H1 (cell line): ENCODE measurements around the gene GMCL1. TPM values are rescaled to one million over a fixed set of nuclear protein-coding genes. Genes with fewer than 3 reads are reported as not detected.

Source experiments
- CTCF ChIA-PET: fragments of 300-600 bp; sonication (Branson Sonifier 250); formaldehyde crosslinking; loops from one replicate; lab custom pipeline; 2021; ENCODE audit not compliant: partially characterized antibody; lab: Charles Lee
- POLR2A ChIA-PET: fragments of 300-600 bp; sonication (Branson Sonifier 250); formaldehyde crosslinking; loops from one replicate; lab custom pipeline; 2021; ENCODE audit warnings: inconsistent platforms; ENCODE audit not compliant: partially characterized antibody; lab: Charles Lee
- DNase-seq, 2 experiments: peaks; one replicate each; pipeline versions ENCODE4 v3.0.0 to v3.0.0-alpha.2; 2010 to 2022; ENCODE audit warnings: low spot score in 2 of 2, low read depth in 1 of 2, mixed read lengths in 1 of 2
- FAIRE-seq: peaks from 2 replicates; lab custom pipeline; 2011; peaks lifted over from hg19 to GRCh38; lab: Jason Lieb, UNC
- H2AFZ ChIP-seq: 2 replicates; pipeline ENCODE4 v1.8.1; 2012; ENCODE audit warnings: low read length, inconsistent platforms
- H2AK5ac ChIP-seq: 2 replicates; pipeline ENCODE4 v1.6.1; 2013; ENCODE audit warnings: low read depth, low read length
- H2BK120ac ChIP-seq: replicated peaks from 2 replicates; pipeline ENCODE3; 2013; ENCODE audit warnings: low read depth, low read length, inconsistent platforms
- H2BK12ac ChIP-seq: 2 replicates; pipeline ENCODE4 v1.6.1; 2013; ENCODE audit warnings: low read depth, low read length
- H2BK15ac ChIP-seq: 2 replicates; pipeline ENCODE4 v1.6.1; 2013; ENCODE audit warnings: low read length
- H2BK20ac ChIP-seq: 2 replicates; pipeline ENCODE4 v1.6.1; 2013; ENCODE audit warnings: low read length
- H2BK5ac ChIP-seq: 2 replicates; pipeline ENCODE4 v1.6.1; 2013; ENCODE audit warnings: low read depth, low read length
- H3K14ac ChIP-seq: 2 replicates; pipeline ENCODE4 v1.6.1; 2013; ENCODE audit warnings: inconsistent platforms; ENCODE audit not compliant: insufficient read length
- H3K18ac ChIP-seq: 2 replicates; pipeline ENCODE4 v1.6.1; 2013; ENCODE audit warnings: low read length; ENCODE audit errors: extremely low read depth
- H3K23ac ChIP-seq: 2 replicates; pipeline ENCODE4 v1.6.1; 2013; ENCODE audit warnings: inconsistent platforms; ENCODE audit not compliant: insufficient read length
- H3K23me2 ChIP-seq: 2 replicates; pipeline ENCODE4 v1.6.1; 2013; ENCODE audit warnings: low read depth, low read length
- H3K27ac ChIP-seq: 2 replicates; pipeline ENCODE4 v1.6.1; 2011; ENCODE audit warnings: low read depth, low read length, inconsistent platforms
- H3K27me3 ChIP-seq, 4 experiments: replicated peaks in 1 of 4; 1 replicate in 1 of 4; 2 replicates in 3 of 4; pipeline versions ENCODE4 v1.6.1 to v1.8.1; 2011 to 2013; ENCODE audit warnings: low read length in 3 of 4, mild to moderate bottlenecking in 3 of 4, inconsistent platforms in 2 of 4, mixed read lengths in 2 of 4, moderate library complexity in 1 of 4; ENCODE audit not compliant: control insufficient read depth in 3 of 4, insufficient read depth in 3 of 4; ENCODE audit errors: extremely low read depth in 1 of 4
- H3K36me3 ChIP-seq, 4 experiments: 2 replicates each; pipeline versions ENCODE4 v1.6.1 to v1.8.1; 2011 to 2013; ENCODE audit warnings: mild to moderate bottlenecking in 4 of 4, low read length in 3 of 4, moderate library complexity in 2 of 4, control low read depth in 1 of 4, inconsistent platforms in 1 of 4; ENCODE audit not compliant: insufficient read depth in 4 of 4, control insufficient read depth in 2 of 4
- H3K4ac ChIP-seq: replicated peaks from 2 replicates; pipeline ENCODE3; 2013; ENCODE audit warnings: low read length, low read depth, mixed read lengths, inconsistent platforms; ENCODE audit not compliant: insufficient read length
- H3K4me1 ChIP-seq, 4 experiments: replicated peaks in 1 of 4; 1 replicate in 1 of 4; 2 replicates in 3 of 4; pipeline versions ENCODE4 v1.6.1 to v1.8.1; 2011 to 2013; ENCODE audit warnings: low read length in 3 of 4, inconsistent platforms in 2 of 4, mixed read lengths in 1 of 4; ENCODE audit not compliant: insufficient read depth in 4 of 4, control insufficient read depth in 3 of 4
- H3K4me2 ChIP-seq, 2 experiments: 2 replicates each; pipeline versions ENCODE4 v1.6.1 to v1.8.1; 2011 to 2013; ENCODE audit warnings: low read depth in 2 of 2, low read length in 2 of 2, control low read depth in 1 of 2, inconsistent platforms in 1 of 2, mild to moderate bottlenecking in 1 of 2; ENCODE audit not compliant: insufficient read depth in 1 of 2
- H3K4me3 ChIP-seq, 4 experiments: fragments of 200-600, 300-600 bp in 1 of 4; sonication (generic), shearing (Covaris generic), sonication (Bioruptor Twin) in 1 of 4; 2 replicates each; pipeline versions ENCODE4 v1.5.1 to v1.8.1; 2011 to 2016; ENCODE audit warnings: low read length in 4 of 4, low read depth in 3 of 4, control low read depth in 2 of 4, inconsistent platforms in 2 of 4, mild to moderate bottlenecking in 2 of 4, mixed read lengths in 1 of 4, moderate library complexity in 1 of 4; ENCODE audit not compliant: insufficient read depth in 2 of 4; ENCODE audit errors: extremely low read depth in 1 of 4
- H3K56ac ChIP-seq: replicated peaks from 2 replicates; pipeline ENCODE3; 2013; ENCODE audit warnings: low read depth, mild to moderate bottlenecking, mixed read lengths, low read length, inconsistent platforms; ENCODE audit not compliant: insufficient read length
- H3K79me1 ChIP-seq: 2 replicates; pipeline ENCODE4 v1.6.1; 2013; ENCODE audit warnings: low read depth, low read length, control low read depth
- H3K79me2 ChIP-seq, 2 experiments: 2 replicates each; pipeline versions ENCODE4 v1.6.1 to v1.8.1; 2012 to 2013; ENCODE audit warnings: low read length in 2 of 2, mild to moderate bottlenecking in 2 of 2, inconsistent platforms in 1 of 2; ENCODE audit not compliant: insufficient read depth in 2 of 2, control insufficient read depth in 1 of 2
- H3K9ac ChIP-seq, 4 experiments: replicated peaks in 1 of 4; 1 replicate in 1 of 4; 2 replicates in 3 of 4; pipeline versions ENCODE4 v1.6.1 to v1.8.1; 2011 to 2013; ENCODE audit warnings: low read depth in 3 of 4, low read length in 3 of 4, control low read depth in 2 of 4, mild to moderate bottlenecking in 2 of 4, moderate library complexity in 2 of 4, inconsistent platforms in 1 of 4; ENCODE audit errors: extremely low read depth in 1 of 4
- H3K9me3 ChIP-seq, 2 experiments: 2 replicates each; pipeline versions ENCODE4 v1.6.1 to v1.8.1; 2012 to 2013; ENCODE audit warnings: mild to moderate bottlenecking in 2 of 2, moderate library complexity in 2 of 2, control low read depth in 1 of 2, inconsistent platforms in 1 of 2, low read depth in 1 of 2, low read length in 1 of 2, mixed read lengths in 1 of 2; ENCODE audit not compliant: insufficient read depth in 2 of 2
- H4K20me1 ChIP-seq, 2 experiments: replicated peaks in 1 of 2; 2 replicates each; pipeline versions ENCODE3 to v1.8.1; 2011 to 2013; ENCODE audit warnings: inconsistent platforms in 2 of 2, low read length in 2 of 2, mild to moderate bottlenecking in 1 of 2; ENCODE audit not compliant: insufficient read depth in 2 of 2, control insufficient read depth in 1 of 2
- H4K5ac ChIP-seq: 2 replicates; pipeline ENCODE4 v1.6.1; 2013; ENCODE audit warnings: low read length, low read depth, mixed read lengths, inconsistent platforms; ENCODE audit not compliant: insufficient read length
- H4K8ac ChIP-seq: 2 replicates; pipeline ENCODE4 v1.8.0; 2013; ENCODE audit warnings: mild to moderate bottlenecking, moderate library complexity, low read length, inconsistent platforms; ENCODE audit not compliant: insufficient read depth; ENCODE audit errors: extremely low read depth
- H4K91ac ChIP-seq: replicated peaks from 2 replicates; pipeline ENCODE3; 2013; ENCODE audit warnings: low read length, mixed read lengths, inconsistent platforms; ENCODE audit not compliant: insufficient read length
- BRCA1 ChIP-seq: IDR thresholded peaks from 2 replicates; pipeline ENCODE4 v1.6.1; 2012; ENCODE audit warnings: low read depth, low read length, improper control_type of control experiment
- CBX5 ChIP-seq: fragments of 300-800, 300-1000 bp; sonication (generic); IDR thresholded peaks from 2 replicates; pipeline ENCODE4 v1.7.1; 2016; ENCODE audit warnings: antibody characterized with exemption, low read length, low read depth
- CHD1 ChIP-seq: IDR thresholded peaks from 2 replicates; pipeline ENCODE4 v1.6.1; 2012; ENCODE audit warnings: low read depth, low read length, improper control_type of control experiment
- EZH2 ChIP-seq: fragments of 200-600 bp; sonication (generic); IDR thresholded peaks from 2 replicates; pipeline ENCODE4 v1.7.1; 2012; ENCODE audit warnings: low read depth, mild to moderate bottlenecking, moderate library complexity, low read length, inconsistent platforms; ENCODE audit not compliant: severe bottlenecking
- GABPA ChIP-seq: IDR thresholded peaks from 2 replicates; pipeline ENCODE4 v1.6.1; 2011; ENCODE audit warnings: mild to moderate bottlenecking, low read length, moderate library complexity, borderline replicate concordance; ENCODE audit not compliant: insufficient read depth
- HDAC2 ChIP-seq, 2 experiments: fragments of 300-600 bp in 1 of 2; sonication (generic) in 1 of 2; IDR thresholded peaks; 2 replicates each; pipeline ENCODE4 v1.6.1; 2011 to 2012; ENCODE audit warnings: low read depth in 2 of 2, low read length in 2 of 2, mild to moderate bottlenecking in 2 of 2, moderate library complexity in 2 of 2, borderline replicate concordance in 1 of 2, inconsistent platforms in 1 of 2
- JUND ChIP-seq: IDR thresholded peaks from 2 replicates; pipeline ENCODE4 v1.6.1; 2011; ENCODE audit warnings: mild to moderate bottlenecking, improper control_type of control experiment, low read length
- KDM4A ChIP-seq: IDR thresholded peaks from one replicate; pipeline ENCODE4 v1.7.1; 2012; ENCODE audit warnings: low read depth, mild to moderate bottlenecking, moderate library complexity, low read length, inconsistent platforms; ENCODE audit not compliant: severe bottlenecking
- NANOG ChIP-seq: IDR thresholded peaks from 2 replicates; pipeline ENCODE4 v1.6.1; 2011; ENCODE audit warnings: low read length, low read depth, mild to moderate bottlenecking, inconsistent platforms; ENCODE audit not compliant: insufficient read depth, poor library complexity, severe bottlenecking
- NRF1 ChIP-seq: IDR thresholded peaks from 2 replicates; pipeline ENCODE4 v1.6.1; 2011; ENCODE audit warnings: mild to moderate bottlenecking, low read depth, low read length, improper control_type of control experiment
- WGBS, 2 experiments: shearing (Covaris generic) in 1 of 2; methylation state at CpG; one replicate each; pipeline versions ENCODE4 v1.1.6 to v1.1.7; 2013 to 2015; ENCODE audit warnings: low lambda C conversion rate in 2 of 2, mixed read lengths in 2 of 2, inconsistent platforms in 1 of 2, low coverage in 1 of 2, missing lambda C conversion rate in 1 of 2; ENCODE audit not compliant: insufficient replicate concordance in 2 of 2, insufficient coverage in 1 of 2, insufficient read length in 1 of 2; ENCODE audit errors: extremely low coverage in 1 of 2, missing lambda C conversion rate in 1 of 2; 5-methylcytosine and 5-hydroxymethylcytosine counted together
- polyA plus RNA-seq, 7 experiments: library from polyadenylated mRNA; depleted of rRNA in 3 of 7; stranded (reverse) in 5 of 7; unstranded in 2 of 7; fragments of >200 nt in 5 of 7; fragments of 200-250 nt in 2 of 7; gene quantifications; 1 replicate in 5 of 7; 2 replicates in 1 of 7; 4 replicates in 1 of 7; pipeline versions ENCODE4 v1.2.1 to v1.2.3, GENCODE V29; 2011 to 2013; ENCODE audit warnings: missing spikeins in 2 of 7, mixed read lengths in 2 of 7
- total RNA-seq: library from RNA; stranded (reverse); fragmentation: NEBNext Ultra II Directional; extraction: Animal tissue kit (Norgen Biotek cat#: 25700); gene quantifications from 2 replicates; pipeline ENCODE4 v1.2.1, GENCODE V29; 2021

The GMCL1 gene
- total and polyA plus RNA-seq, 2 of the 8 experiments (the other 6 are each of a cell fraction or from before 2014, with no cell fraction given): 6.5 to 21.9 TPM

DNA sequence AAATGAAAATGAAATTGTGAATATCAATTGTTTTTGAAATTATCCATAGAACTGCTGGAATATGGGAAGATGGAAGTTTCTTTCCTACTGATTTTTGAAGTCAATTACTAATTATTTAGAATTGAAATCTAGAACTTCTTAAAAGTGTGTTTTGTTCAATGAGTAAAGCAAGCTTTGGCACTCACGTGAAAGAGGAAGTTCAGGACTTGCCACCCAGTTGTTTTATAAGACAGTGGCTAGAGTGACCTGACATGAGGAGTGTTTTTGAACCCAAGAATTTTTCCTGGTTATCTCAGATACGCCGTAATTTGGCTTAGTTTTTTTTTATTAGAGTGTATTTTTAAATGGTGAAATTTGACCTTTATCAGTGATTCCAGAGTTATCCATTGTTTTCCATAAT is 88.9 kb downstream of the GMCL1 start:
- no peak overlapping the region for H2AK5ac ChIP-seq
- H3K36me3 ChIP-seq: peaks cover 0 to 3% (median 0%) of the 10 kb centered on the region in 4 experiments; a peak in 2 of 8 replicates
- POLR2A ChIA-PET: interaction anchor here (0.7 to 11.6 kb wide), 2 partner anchors 167 to 263 kb away, joined by 3 to 180 read pairs; partner anchors contain the start of gene PCBP1
- TF ChIP-seq NRF1: no peak
- TF ChIP-seq CHD1: no peak
- no peak for TF ChIP-seq KDM4A
- no peak for TF ChIP-seq BRCA1
- TF ChIP-seq GABPA: no peak
- TF ChIP-seq CBX5: no peak
- TF ChIP-seq HDAC2 (IDR thresholded peaks at IDR 0.05; ENCODE audit: borderline replicate concordance in 1 of 2, low read depth in 2 of 2, low read length in 2 of 2): no peak
- no peak for TF ChIP-seq NANOG
- no peak for TF ChIP-seq EZH2
- no peak for TF ChIP-seq JUND
- TF ChIP-seq, all 59 proteins: peak for 0
- peaks cover 0 to 2% of the 10 kb centered on the region in 2 experiments for H4K20me1 ChIP-seq
- CTCF ChIA-PET: no interaction called here
- no peak overlapping the region for H3K23ac ChIP-seq
- no peak overlapping the region for H3K56ac ChIP-seq
- no peaks in the 10 kb centered on the region for H3K9me3 ChIP-seq
- H3K79me2 ChIP-seq: no peaks in the 10 kb centered on the region
- H3K9ac ChIP-seq: no peak overlapping the region
- DNase-seq (no peak), FAIRE-seq (no peak)
- 92% methylated on average over 3 of the region's 3 CpGs; no CpG with 5 or more reads in 1 of the 2 experiments for WGBS, 2 experiments
- no peak overlapping the region for H2AFZ ChIP-seq
- no peak overlapping the region for H2BK20ac ChIP-seq
- H2BK120ac ChIP-seq: no peak overlapping the region
- no peak overlapping the region for H4K91ac ChIP-seq
- H3K14ac ChIP-seq: no peak overlapping the region
- no peak overlapping the region for H2BK5ac ChIP-seq
- H3K27ac ChIP-seq: no peak overlapping the region
- no peak overlapping the region for H2BK12ac ChIP-seq
- H3K79me1 ChIP-seq: no peaks in the 10 kb centered on the region
- no peak overlapping the region for H3K4me2 ChIP-seq
- no peak overlapping the region for H3K18ac ChIP-seq
- no peaks in the 10 kb centered on the region for H3K4me1 ChIP-seq
- H3K27me3 ChIP-seq: no peaks in the 10 kb centered on the region
- no peak overlapping the region for H4K8ac ChIP-seq
- H2BK15ac ChIP-seq: no peak overlapping the region
- H4K5ac ChIP-seq: no peak overlapping the region
- H3K23me2 ChIP-seq: peaks cover 4% of the 10 kb centered on the region; the same call in 1 of the 2 replicates
- H3K4me3 ChIP-seq: no peak overlapping the region
- no peak overlapping the region for H3K4ac ChIP-seq
